HG03108 (cell line): ENCODE results near the gene IFIT3.

Experiments used
- ATAC-seq: cut with Tn5 transposase; IDR thresholded peaks from one replicate; pipeline ENCODE4 v1.9.1; 2021; ENCODE audit warnings: moderate library complexity; ENCODE audit not compliant: unreplicated experiment

The IFIT3 gene

GRCh38 chr10:89355394-89355931 lies 27.7 kb downstream of the IFIT3 start:
- ATAC-seq, result no peak

GRCh38 chr10:89357096-89357495 lies 29.3 kb downstream of the IFIT3 start:
- no peak for ATAC-seq

GRCh38 chr10:89357975-89358374 lies 30.2 kb downstream of the IFIT3 start:
- no peak for ATAC-seq

- ATAC-seq, result no peak
These were observed 32.4 kb downstream of the IFIT3 start for GRCh38 chr10:89360157-89360556.

GRCh38 chr10:89362929-89363328 lies 35.1 kb downstream of the IFIT3 start:
- ATAC-seq, result no peak

GRCh38 chr10:89363729-89364442 lies 36.1 kb downstream of the IFIT3 start:
- peak; percentile 32 for ATAC-seq

- ATAC-seq, result peak; percentile 25
These were observed 36.7 kb downstream of the IFIT3 start for GRCh38 chr10:89364531-89364930.

- ATAC-seq, result peak; percentile 52
These were observed 39.7 kb downstream of the IFIT3 start for GRCh38 chr10:89367529-89367928.

GRCh38 chr10:89368129-89368528 lies 40.3 kb downstream of the IFIT3 start:
- ATAC-seq, result no peak

- peak; percentile 42 for ATAC-seq
These were observed 41.6 kb downstream of the IFIT3 start for GRCh38 chr10:89369156-89370105.

- ATAC-seq, result no peak
These were observed 43.3 kb downstream of the IFIT3 start for GRCh38 chr10:89371079-89371478.

GRCh38 chr10:89371987-89372386 lies 44.2 kb downstream of the IFIT3 start:
- no peak for ATAC-seq

- ATAC-seq, result no peak
These were observed 46.3 kb downstream of the IFIT3 start for GRCh38 chr10:89373916-89374711.

- no peak for ATAC-seq
These were observed 46.9 kb downstream of the IFIT3 start for GRCh38 chr10:89374713-89375141.

- ATAC-seq, result no peak
These were observed 50.2 kb downstream of the IFIT3 start, which contains the start of gene IFIT1B for GRCh38 chr10:89377705-89378637. TSS of gene IFIT1B (plus strand) at chr10:89378056. CDS start at chr10:89378136, 80 bp downstream.

GRCh38 chr10:89379103-89379502 lies 51.3 kb downstream of the IFIT3 start:
- ATAC-seq, result no peak

GRCh38 chr10:89382757-89383156 lies 55.0 kb downstream of the IFIT3 start:
- ATAC-seq, result no peak

- no peak for ATAC-seq
These were observed 56.9 kb downstream of the IFIT3 start for GRCh38 chr10:89384474-89385340.

GRCh38 chr10:89388806-89389205 lies 61.0 kb downstream of the IFIT3 start:
- no peak for ATAC-seq
